Peyer's patch (tissue), 4 donors: ENCODE measurements around the gene ADAMTS10.

Experiments
- CTCF ChIP-seq, 6 experiments: fragments of 450-650 bp in 4 of 6; fragments of 200-600 bp in 2 of 6; sonication (generic) in 1 of 6; IDR thresholded peaks; one replicate each; pipeline ENCODE4 v1.5.1; 2017 to 2019; ENCODE audit warnings: antibody characterized with exemption in 6 of 6, mild to moderate bottlenecking in 3 of 6, moderate library complexity in 1 of 6
- POLR2A ChIP-seq, 2 donors: fragments of 450-650 bp; IDR thresholded peaks; one replicate each; pipeline ENCODE4 v1.5.1; 2017; ENCODE audit warnings: antibody characterized with exemption in 2 of 2, mild to moderate bottlenecking in 2 of 2, moderate library complexity in 2 of 2

DNA sequence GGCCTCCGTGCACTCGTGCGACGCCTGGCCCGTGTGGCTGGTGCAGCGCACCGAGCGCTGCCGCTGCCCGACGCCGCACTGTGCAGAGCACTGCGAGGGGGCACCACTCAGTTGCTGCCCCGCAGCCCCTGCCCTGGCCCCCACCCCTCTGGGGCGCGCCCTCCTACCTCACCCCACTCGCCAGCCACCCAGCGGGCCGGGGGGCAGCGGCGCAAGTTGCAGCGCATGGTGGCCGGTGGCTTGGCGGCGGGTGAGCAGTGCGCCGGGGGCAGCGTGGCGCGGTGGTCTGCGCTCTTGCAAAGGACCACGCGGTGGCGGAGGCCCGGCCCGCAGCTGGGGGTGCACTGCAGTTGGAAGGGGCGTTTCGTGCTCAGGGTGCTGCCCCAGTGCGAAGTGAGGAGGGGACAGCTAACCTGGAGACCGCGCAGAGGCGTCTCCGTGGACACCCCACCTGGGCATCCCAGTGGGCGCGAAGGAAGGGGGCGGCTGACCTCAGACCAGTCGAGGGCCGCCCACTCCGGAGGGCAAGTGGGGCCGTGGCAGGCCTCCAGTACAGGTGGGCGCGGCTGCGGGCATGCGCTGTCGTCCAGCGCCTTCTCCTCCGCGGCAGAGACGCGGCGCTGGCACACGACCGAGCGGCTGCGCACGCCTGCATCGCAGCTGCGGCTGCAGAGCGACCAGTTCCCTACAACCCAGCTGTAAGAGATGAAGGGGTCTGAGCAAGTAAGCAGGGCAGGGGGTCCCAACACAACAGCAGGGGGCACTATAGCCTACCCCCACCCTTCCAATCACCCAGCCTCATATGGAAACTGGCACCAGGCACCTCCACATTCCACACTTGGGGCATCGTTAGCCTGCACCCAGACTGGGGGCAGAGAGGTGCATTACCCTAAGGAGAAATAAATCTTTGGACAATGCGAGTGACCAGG, 25.3 kb downstream of the ADAMTS10 start:
- no peak for TF ChIP-seq CTCF (IDR thresholded peaks at IDR 0.05)
- TF ChIP-seq POLR2A (IDR thresholded peaks at IDR 0.05): no peak
